IMR-90 (cell line): ENCODE results near the gene RPL18.

Experiments used
- BHLHE40 ChIP-seq: fragments of 150-350 bp; IDR thresholded peaks from 2 replicates; pipeline ENCODE4 v1.6.1; 2016; ENCODE audit warnings: mild to moderate bottlenecking, low read depth, low read length
- CEBPB ChIP-seq: IDR thresholded peaks from 2 replicates; pipeline ENCODE4 v1.6.1; 2012; ENCODE audit warnings: low read depth, low read length, improper control_type of control experiment
- CHD1 ChIP-seq: IDR thresholded peaks from 2 replicates; pipeline ENCODE4 v1.6.1; 2012; ENCODE audit warnings: low read depth, low read length, improper control_type of control experiment
- CTCF ChIP-seq: conservative IDR thresholded peaks from 2 replicates; pipeline ENCODE4 v1.5.1; 2012; ENCODE audit warnings: mild to moderate bottlenecking, low read depth, low read length, improper control_type of control experiment
- FOS ChIP-seq: fragments of 150-350 bp; IDR thresholded peaks from 2 replicates; pipeline ENCODE4 v1.6.1; 2016; ENCODE audit warnings: low read depth, low read length
- MAZ ChIP-seq: IDR thresholded peaks from 2 replicates; pipeline ENCODE4 v1.6.1; 2012; ENCODE audit warnings: low read depth, mild to moderate bottlenecking, low read length, improper control_type of control experiment, moderate library complexity, borderline replicate concordance
- POLR2A ChIP-seq: IDR thresholded peaks from 2 replicates; pipeline ENCODE4 v1.6.1; 2012; ENCODE audit warnings: mild to moderate bottlenecking, low read depth, low read length
- RAD21 ChIP-seq: IDR thresholded peaks from 2 replicates; pipeline ENCODE4 v1.6.1; 2012; ENCODE audit warnings: low read length, improper control_type of control experiment
- RCOR1 ChIP-seq: IDR thresholded peaks from 2 replicates; pipeline ENCODE4 v1.6.1; 2012; ENCODE audit warnings: mild to moderate bottlenecking, low read length, improper control_type of control experiment; ENCODE audit not compliant: insufficient replicate concordance
- SMC3 ChIP-seq: fragments of 150-350 bp; IDR thresholded peaks from 2 replicates; pipeline ENCODE4 v1.6.1; 2016; ENCODE audit warnings: low read depth, mild to moderate bottlenecking, antibody characterized with exemption, low read length, moderate library complexity
- USF2 ChIP-seq: fragments of 150-350 bp; IDR thresholded peaks from 2 replicates; pipeline ENCODE4 v1.6.1; 2017; ENCODE audit warnings: mild to moderate bottlenecking, antibody characterized with exemption, low read length, low read depth
- TF ChIP-seq, protein P1 (sequence below): fragments of 150-350 bp; IDR thresholded peaks from 2 replicates; pipeline ENCODE4 v1.6.1; 2016; ENCODE audit warnings: low read depth, mild to moderate bottlenecking, low read length, moderate library complexity, borderline replicate concordance

DNA sequence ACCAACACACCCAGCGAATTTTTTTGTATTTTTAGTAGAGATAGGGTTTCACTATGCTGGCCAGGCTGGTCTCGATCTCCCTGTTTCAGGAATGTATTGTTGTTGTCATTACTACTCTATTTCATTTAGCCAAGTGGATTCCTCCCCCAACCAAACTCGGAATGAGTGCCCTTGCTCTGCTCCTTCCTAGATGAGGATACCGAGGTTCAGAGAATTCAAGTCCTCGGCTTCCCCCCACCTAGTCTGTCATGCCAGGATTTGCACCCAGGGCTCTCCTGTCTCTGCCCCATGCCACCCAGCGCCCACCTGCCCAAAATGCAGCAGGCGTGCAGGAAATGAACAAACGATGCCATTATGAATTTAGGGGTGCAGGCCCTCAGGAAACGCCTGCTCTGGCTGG lies 16.0 kb downstream of the RPL18 start:
- TF ChIP-seq USF2 (no peak), CTCF (no peak), BHLHE40 (no peak), CHD1 (no peak), POLR2A (no peak), CEBPB (no peak), SMC3 (no peak), RAD21 (no peak), RCOR1 (no peak), FOS (no peak), MAZ (no peak)
- TF ChIP-seq, protein P1, sequence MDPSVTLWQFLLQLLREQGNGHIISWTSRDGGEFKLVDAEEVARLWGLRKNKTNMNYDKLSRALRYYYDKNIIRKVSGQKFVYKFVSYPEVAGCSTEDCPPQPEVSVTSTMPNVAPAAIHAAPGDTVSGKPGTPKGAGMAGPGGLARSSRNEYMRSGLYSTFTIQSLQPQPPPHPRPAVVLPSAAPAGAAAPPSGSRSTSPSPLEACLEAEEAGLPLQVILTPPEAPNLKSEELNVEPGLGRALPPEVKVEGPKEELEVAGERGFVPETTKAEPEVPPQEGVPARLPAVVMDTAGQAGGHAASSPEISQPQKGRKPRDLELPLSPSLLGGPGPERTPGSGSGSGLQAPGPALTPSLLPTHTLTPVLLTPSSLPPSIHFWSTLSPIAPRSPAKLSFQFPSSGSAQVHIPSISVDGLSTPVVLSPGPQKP: no peak
